Tibial nerve (tissue), 3 donors: ENCODE results near the gene CLEC2D.

Experiments used
- EP300 ChIP-seq, 2 donors: sonication (generic); formaldehyde crosslinking; IDR thresholded peaks; one replicate each; pipeline ENCODE4 v1.6.1; 2017; ENCODE audit warnings: antibody characterized with exemption in 2 of 2, mild to moderate bottlenecking in 1 of 2
- POLR2A ChIP-seq, 2 donors: fragments of 450-650 bp; IDR thresholded peaks; one replicate each; pipeline ENCODE4 v1.6.1; 2017; ENCODE audit warnings: antibody characterized with exemption in 2 of 2, mild to moderate bottlenecking in 2 of 2, moderate library complexity in 2 of 2

DNA sequence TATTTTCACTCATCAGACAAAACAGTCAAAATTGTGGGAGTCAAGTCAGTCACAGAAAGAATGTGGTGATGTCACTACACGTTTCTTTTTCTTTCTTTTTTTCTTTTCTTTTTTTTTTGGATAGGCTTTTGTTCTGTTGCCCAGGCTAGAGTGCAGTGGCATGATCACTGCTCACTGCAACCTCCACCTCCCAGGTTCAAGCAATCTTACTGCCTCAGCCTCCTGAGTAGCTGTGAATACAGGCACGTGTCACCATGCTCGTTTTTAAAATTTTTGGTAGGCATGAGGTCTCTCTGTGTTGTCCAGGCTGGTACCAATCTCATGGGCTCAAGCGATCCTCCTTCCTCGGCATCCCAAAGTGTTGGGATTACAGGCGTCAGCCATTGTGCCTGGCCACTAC lies 61.1 kb downstream of the CLEC2D start:
- TF ChIP-seq EP300 (IDR thresholded peaks at IDR 0.05) (no peak), POLR2A (IDR thresholded peaks at IDR 0.05) (no peak)
